SW 1271 (cell line): ENCODE results near the gene AQP1.

ENCODE experiments used
- DNase-seq, 2 experiments: peaks; one replicate each; lab custom pipeline; 2025; lab: John Stamatoyannopoulos, UW

Gene AQP1

DNA sequence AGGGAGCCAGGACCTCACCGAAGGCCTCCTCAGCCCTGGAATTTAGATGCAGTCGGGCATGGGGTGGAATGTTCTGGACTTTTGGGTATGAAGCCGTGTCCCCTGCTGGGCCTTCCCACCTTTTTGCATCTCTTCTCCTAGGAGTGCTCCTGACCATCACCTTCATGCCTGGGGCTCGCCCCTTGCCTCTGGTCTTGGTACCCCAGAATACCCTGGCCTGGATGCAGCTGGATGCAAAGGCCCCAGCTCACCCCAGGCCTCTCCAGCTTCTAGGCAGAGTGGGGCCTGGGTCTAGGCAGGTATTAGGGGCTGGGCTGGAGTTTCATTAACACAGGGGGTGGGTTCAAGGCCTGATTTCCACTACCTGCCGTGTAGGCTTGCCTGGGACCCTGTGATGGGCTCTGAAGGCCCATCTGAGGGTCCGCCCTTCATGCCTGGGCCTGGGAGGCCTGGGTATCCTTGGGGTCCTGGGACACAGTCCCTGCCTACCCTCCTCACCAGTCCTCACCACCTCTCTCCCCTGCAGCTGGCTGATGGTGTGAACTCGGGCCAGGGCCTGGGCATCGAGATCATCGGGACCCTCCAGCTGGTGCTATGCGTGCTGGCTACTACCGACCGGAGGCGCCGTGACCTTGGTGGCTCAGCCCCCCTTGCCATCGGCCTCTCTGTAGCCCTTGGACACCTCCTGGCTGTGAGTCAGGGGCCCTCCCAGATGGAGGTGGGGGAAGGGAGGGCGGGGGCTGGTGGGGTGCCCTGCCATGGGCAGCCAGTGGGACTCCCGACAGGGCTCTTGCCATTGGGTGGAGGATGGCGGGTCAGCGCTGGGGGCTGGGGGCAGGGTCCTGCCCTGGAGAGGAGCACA is 10.1 kb downstream of the AQP1 start:
- no peak for DNase-seq

DNA sequence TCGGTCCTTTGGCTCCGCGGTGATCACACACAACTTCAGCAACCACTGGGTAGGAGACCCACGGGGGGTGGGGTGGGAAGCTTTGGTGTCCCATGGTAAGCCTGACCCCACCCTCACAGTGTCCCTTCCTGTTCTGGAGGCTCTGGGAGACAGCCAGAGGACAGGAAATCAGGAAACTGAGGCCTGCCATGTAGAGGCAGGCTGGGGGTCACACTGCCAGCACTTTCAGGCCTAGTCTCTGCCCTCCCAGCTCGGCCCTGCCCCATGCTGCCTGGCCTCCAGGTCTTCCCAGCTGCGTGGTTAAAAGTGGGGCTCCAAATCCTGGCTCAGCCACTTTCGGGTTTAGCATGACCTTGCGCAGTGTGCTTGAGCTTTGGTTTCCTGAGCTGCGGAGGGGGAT is 10.9 kb downstream of the AQP1 start:
- no peak for DNase-seq

DNA sequence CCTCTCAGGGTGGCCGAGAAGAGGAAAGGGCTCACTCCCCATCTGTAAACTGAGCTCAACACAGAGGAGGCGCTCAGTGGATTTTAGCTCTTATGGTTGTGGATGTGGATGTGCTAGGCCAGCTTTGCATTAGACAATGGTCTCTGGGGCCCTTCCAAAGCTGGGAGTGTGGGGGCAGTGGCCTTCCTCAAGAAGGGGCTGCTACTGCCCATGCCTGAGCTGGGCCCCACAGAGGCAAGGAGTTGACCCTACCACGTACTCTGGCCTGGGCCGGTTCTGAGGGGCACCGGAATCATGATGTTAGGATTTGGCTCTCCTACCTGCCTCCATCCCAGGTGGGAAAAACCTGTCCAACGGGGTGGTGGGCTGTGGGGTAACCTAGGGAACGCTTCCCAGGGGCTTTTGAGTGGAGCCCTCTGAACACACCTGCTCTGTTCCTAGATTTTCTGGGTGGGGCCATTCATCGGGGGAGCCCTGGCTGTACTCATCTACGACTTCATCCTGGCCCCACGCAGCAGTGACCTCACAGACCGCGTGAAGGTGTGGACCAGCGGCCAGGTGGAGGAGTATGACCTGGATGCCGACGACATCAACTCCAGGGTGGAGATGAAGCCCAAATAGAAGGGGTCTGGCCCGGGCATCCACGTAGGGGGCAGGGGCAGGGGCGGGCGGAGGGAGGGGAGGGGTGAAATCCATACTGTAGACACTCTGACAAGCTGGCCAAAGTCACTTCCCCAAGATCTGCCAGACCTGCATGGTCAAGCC is 11.5 kb downstream of the AQP1 start:
- no peak for DNase-seq

DNA sequence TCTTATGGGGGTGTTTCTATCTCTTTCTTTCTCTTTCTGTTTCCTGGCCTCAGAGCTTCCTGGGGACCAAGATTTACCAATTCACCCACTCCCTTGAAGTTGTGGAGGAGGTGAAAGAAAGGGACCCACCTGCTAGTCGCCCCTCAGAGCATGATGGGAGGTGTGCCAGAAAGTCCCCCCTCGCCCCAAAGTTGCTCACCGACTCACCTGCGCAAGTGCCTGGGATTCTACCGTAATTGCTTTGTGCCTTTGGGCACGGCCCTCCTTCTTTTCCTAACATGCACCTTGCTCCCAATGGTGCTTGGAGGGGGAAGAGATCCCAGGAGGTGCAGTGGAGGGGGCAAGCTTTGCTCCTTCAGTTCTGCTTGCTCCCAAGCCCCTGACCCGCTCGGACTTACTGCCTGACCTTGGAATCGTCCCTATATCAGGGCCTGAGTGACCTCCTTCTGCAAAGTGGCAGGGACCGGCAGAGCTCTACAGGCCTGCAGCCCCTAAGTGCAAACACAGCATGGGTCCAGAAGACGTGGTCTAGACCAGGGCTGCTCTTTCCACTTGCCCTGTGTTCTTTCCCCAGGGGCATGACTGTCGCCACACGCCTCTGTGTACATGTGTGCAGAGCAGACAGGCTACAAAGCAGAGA is 12.2 kb downstream of the AQP1 start:
- no peak for DNase-seq

DNA sequence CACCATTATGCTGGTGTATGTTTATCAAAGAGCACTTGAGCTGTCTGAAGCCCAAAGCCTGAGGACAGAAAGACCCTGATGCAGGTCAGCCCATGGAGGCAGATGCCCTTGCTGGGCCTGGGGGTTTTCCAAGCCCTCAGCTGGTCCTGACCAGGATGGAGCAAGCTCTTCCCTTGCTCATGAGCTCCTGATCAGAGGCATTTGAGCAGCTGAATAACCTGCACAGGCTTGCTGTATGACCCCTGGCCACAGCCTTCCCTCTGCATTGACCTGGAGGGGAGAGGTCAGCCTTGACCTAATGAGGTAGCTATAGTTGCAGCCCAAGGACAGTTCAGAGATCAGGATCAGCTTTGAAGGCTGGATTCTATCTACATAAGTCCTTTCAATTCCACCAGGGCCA is 13.0 kb downstream of the AQP1 start:
- DNase-seq, result no peak

DNA sequence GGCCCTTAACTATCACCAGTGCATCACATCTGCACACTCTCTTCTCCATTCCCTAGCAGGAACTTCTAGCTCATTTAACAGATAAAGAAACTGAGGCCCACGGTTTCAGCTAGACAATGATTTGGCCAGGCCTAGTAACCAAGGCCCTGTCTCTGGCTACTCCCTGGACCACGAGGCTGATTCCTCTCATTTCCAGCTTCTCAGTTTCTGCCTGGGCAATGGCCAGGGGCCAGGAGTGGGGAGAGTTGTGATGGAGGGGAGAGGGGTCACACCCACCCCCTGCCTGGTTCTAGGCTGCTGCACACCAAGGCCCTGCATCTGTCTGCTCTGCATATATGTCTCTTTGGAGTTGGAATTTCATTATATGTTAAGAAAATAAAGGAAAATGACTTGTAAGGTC is 13.5 kb downstream of the AQP1 start:
- no peak for DNase-seq

DNA sequence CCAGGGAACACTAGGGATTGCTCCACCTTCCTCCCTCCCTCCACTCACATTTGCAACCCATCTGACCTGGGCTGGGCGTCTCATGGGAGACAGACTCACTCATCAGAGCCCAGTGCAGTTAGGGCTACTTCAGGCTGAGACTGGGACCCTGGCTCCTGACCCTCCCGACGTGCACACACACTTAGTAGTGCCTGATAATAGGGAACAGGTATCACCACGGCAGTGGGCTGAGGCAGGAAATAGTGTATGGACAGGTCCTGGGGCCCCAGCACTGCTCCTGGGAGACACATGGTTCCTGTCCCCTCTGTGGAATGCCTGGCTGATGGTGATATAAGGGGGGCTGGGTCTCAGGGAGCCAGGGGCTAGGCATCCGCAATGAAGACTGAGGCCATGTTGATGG is 14.3 kb downstream of the AQP1 start:
- DNase-seq, result no peak

DNA sequence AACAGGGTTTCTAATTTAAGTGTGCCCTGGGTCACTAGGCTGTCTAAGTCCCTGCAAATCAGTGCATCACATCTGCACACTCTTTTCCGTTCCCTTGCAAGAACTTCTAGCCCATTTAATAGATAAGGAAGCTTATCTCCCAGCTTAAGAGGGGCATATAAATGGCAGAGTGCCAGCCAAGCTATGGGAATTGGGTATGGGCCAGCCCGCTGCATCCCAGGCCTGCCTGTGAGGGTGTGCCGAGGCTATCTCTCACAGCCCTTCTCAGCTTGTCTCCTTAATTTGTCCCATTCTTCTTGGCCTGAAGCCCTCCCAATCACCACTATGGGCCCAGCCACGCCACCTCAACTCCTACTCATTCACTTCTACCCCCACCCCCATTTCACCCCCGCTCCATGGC is 14.7 kb downstream of the AQP1 start:
- no peak for DNase-seq

DNA sequence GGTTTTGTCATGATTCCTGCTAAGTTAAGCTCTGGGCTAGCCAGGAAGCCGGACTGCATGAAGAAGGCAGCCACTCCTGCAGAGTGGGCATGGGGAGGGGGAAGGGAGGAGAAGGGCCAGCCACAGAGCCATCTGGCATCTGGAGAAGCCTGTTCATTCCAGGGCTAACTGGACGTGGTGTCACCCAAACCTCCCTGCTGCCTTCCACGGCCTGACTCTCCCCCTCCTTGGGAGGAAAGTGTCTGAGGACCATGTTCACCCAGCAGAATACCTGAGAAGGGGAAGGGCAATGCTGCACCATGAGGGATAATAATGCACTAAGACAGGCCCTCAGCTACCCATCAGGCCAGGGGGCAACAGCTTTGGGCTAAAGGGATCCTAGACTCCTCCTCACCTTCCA is 15.4 kb downstream of the AQP1 start:
- DNase-seq, result no peak

DNA sequence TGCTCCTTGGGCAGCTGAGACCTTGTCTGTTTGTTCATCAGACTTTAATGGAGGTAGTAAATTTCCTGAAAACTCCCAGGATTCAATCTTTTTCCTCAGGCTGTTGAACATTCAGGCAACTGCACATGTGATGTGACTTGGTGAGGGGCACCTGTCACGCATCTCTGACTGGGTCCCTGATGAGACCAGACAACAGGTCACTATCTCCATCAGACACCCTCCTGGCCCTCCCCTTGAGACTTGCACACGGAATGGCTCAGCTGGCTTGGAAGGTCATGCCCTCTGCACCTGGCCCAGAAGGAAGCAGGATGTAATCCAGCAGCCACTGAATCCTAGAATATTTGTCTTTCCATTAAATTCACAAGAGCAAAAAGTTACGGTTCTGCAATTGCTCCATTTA is 15.9 kb downstream of the AQP1 start:
- DNase-seq, result no peak

DNA sequence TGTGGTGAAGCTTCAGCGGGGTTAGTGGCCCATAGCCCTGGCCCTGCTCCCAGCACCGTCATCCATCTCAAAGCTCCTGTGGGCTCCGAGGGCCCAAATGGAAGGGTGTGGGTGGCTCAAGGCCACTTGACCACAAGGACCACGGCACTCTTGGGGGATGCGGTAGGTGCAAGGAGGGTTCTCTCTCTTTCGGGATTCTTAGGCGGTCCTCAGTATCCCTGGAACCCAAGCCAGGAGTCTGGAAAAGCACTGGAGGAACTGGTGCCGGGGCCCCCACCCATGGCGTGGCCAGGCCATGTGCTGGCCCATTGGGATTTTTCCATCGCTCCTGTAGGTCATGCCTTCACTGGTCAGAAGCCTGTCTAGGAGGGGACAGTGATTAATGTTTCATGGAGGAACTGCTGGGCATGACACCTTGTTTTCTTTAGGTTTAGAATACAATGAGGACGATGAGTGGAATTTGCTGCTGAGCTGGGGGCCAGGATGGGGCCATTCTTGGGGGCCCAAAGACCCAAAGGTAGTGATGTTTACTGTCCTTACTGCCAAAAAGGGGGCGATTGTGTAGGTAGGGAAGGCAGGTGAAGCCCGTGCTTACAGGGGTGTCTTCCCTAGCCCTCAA is 16.7 kb downstream of the AQP1 start:
- DNase-seq, result no peak

DNA sequence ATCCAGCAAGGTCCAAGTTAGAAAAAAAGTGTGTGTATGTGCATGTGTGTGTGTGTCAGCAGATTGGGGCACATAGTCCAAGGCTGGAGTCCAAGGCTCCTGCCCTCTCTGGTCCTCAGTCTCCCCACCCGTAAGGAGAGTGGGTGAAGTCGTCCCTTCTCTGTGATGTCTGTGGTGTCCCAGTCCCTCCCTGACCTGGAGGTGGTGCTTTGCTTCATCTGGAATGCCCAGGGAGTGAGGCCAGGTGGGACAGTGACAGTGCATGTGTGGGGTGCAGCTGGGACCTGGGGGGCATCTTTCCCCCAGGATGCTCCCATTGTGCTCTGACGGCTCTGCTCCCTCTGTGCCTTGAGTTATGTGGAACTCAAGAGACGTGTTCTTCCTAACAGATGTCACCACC is 18.0 kb downstream of the AQP1 start:
- no peak for DNase-seq

DNA sequence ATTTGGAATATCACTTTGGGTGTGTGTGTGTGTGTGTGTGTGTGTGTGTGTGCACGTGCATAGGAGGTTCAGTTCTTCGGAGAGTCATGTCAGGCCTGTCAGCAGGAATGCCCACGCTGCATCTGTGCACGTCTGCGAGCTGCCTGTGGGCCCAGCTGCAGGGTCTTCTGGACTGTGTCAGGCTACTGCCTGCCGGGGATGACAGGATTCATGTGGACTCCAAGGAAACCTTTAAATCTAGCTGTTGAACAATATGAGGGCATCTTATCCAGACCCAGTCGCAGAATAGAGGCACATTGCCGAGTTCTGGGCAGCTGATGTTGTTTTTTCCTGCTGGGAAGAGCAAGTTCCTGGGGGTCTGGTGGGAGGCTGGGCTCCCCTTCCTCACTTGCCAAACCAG is 19.0 kb downstream of the AQP1 start:
- no peak for DNase-seq

DNA sequence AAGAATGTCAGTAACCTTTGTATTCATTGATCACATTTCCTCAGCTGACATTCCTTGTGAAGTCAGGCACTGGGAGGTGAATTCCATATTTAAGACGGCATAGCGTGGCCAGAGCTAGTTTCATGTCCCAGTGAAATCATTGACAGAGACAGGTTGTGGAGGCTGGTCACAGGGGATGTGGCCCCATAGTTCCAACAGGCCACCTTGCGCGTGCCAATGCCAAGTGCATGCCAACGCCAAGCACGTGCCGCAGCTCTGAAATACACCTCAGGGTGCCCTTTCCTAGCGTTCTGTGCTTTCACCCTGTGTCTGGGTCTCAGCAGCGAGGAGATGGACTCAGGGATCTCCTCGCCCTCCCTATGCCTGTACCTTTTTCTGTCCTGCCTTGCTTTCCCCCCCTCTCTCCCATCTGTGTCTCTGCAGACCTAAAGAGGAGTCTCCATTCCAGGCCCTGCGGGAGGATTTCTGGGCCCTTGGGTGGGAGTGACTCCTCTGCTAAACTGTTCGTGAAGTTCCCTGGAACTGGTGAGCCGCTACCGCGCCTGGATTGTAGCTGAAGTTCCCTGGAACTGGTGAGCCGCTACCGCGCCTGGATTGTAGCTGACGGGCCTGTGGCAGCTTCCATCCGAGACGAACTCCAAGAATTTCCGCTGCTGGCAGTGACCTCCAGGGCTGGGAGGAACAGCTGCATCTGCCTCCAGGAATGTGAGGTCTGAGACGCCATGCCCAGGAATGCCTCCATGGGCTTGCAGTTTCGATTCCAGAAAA is 19.7 kb downstream of the AQP1 start:
- DNase-seq, result no peak

DNA sequence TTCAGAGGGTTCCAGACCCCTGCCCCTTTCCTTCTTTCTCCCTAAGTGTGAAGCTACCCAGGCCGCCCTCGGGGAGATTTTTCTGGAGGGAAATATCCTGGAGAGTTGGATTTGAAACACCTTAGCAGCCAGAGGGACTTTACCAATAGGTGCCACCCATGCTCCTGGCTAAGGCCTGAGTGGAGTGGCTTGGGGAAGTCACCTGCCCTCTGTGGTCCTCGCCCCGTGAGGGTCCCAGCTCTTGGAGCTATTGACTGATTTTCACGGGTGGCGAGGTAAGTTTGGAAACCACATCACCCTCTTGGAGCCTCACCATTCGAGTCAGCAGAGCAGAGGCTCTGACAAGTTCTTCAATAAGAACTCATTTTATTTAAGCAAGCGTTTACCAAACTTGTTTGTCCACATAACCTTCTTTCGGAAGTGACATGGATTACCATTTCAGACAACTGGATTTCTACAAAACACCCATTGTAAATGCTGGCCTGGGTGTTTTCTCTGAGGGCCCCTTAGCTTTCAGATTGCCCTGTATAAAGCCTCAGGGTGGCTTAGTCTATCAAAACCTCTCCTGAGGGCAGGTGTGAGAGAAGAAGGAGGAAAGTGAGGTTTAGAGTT is 20.4 kb downstream of the AQP1 start:
- DNase-seq, result no peak

DNA sequence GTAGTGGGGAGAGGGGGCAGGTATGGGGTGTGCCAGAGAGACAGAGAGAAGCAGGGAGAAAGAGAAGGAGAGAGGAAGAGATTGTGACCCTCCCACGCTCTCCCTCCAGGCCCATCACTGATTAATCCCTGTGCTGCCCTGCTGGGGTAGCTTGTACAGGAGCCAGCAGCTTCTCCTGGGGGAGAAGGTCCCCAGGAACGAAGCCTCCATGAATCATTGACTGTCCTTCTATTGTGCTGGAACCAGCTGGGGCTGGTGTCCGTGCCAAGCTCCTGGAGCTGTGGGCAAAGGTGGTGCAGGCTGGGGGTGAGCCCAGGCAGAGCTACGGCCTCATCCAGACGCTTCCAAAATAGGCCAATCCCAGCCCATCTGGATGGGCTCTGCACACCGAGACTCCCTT is 20.9 kb downstream of the AQP1 start:
- DNase-seq, result no peak

DNA sequence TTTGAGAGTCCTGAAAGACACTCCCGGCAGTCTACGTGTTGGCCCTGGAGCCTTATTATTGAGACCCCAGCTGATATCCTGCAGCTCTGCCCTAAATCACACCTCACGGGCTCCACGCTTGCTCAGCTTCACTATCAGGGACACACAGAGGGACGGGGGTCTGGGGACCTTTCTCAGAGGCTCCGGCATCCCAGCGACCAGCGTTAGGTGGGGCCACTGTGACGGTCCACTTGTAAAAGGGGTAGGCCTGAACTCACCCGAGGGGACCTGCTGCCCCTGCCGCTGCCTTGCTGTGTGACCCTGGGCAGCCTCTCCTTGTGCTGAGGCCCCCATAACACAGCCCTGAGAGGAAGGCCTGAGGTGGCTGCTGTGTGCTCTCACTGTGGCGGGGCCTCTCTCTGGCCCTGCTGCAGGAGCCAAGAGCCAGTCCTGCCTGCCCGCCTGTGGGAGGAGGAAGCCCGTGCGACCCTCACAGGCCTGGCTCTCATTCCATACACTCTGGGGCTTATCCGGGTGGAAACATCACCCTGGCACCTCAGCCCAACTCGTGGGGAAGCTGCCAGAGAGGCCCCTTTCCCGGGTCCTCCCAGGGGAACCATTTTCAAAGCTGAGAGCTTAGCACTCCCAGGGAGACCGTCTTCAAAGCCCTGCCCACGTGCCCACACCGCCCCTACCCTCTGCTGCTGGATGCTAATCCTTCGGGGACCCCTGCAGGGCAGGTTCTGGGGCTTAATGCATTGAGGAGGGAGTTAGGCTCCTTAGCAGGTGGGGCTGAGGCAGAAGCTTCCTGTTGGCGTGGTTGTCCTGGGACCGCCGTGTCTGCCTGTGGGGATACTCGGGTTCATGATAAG is 21.7 kb downstream of the AQP1 start:
- no peak for DNase-seq

DNA sequence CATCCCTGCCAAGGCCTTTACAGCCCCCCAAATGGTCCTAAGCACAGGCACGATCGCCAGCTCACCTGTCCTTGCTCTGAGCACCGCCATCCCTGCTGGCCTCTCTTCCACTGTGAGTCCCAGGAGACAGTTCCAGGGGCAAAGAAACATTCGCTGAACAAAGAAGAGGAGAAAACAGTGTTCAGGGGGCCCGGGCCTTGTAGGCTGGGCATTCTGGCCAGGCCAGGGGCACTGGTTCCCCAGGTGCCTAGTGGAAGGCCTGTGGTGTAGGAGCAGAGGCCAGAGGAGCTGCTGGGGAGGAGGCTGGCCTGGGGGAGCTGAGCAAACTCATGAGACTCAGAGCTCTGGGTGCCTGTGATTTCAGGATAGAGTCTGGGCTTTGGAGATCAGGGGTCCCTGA is 22.6 kb downstream of the AQP1 start:
- DNase-seq, result no peak

DNA sequence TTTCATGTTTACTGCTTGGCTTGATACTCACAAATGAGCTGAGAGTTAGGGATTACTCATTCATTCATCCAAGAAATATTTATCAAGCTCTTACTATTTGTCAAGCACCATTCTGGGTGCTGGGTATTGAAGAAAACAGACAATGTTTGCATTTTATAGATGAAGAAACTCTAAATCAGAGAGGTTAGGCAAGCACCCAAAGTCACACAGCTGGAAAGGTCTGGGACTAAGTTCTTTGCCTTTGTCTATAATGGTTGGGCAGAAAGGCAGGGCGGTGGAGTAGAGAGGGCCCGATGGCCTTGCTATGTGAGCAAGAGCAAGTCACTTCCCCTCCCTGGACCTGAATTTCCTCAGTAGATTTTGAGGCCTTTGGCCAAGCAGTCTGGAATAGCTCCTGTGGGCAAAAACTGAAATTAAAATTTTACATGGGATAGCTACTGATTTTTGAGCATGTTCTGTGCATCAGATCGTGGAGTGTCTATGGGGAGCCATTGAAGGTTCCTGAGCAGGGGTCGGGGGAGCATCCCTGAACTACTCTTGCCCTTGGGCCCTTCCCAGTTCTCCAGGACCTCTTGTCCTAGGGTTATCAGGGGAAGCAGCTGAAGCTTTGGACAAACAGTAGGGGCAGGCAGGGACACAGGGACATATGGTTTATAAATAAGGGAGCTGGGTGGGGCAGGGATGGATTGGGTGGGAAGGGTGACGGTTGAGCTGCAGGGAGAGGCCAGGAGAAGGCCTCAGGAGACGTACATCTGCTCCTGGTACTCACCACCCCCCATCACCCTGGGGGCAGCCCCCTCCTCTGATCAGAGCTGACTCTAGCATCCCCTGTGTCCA is 23.3 kb downstream of the AQP1 start:
- no peak for DNase-seq

DNA sequence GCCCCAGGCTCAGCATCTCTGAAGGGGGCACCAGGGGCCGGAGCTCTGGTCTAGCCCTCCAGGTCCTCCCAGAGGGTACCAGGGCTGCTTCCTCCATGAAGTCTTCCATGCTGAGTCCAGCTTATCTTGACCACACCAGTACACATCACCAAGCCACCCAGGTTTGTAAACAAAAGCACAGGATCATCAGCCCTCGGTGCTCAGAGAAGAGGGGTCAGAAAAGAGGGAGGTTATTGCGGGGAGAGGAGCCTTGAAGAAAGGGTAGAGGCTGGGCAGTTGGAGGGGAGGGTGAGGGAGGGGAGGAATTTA is 23.9 kb downstream of the AQP1 start:
- DNase-seq, result no peak
